ENCODE data around the gene KCND3.

DNA sequence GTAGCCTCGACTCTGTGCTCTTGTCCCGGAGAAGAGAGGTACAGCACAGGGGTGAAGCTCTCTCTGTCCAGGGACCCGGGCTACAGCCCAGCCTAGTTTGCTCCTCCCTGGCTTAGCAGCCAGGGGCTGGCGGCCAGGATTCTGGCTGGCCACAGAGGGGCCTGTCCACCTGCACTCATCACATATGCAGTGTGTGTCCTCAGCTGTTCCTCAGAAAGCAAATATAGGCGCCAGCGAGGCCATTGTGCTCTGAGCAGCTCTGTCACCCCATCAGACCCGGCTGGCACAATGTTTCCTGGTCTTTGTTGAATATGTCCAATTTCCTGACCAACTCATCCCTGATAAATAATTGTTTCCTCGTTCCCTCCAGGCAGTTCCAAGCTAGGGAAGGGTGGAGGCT is 28.5 kb downstream of the KCND3 start:
- TF ChIP-seq, protein P1, sequence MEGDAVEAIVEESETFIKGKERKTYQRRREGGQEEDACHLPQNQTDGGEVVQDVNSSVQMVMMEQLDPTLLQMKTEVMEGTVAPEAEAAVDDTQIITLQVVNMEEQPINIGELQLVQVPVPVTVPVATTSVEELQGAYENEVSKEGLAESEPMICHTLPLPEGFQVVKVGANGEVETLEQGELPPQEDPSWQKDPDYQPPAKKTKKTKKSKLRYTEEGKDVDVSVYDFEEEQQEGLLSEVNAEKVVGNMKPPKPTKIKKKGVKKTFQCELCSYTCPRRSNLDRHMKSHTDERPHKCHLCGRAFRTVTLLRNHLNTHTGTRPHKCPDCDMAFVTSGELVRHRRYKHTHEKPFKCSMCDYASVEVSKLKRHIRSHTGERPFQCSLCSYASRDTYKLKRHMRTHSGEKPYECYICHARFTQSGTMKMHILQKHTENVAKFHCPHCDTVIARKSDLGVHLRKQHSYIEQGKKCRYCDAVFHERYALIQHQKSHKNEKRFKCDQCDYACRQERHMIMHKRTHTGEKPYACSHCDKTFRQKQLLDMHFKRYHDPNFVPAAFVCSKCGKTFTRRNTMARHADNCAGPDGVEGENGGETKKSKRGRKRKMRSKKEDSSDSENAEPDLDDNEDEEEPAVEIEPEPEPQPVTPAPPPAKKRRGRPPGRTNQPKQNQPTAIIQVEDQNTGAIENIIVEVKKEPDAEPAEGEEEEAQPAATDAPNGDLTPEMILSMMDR (conservative IDR thresholded peaks at IDR 0.05; ENCODE audit: low read depth in 2 of 2), result no peak
- no peak for TF ChIP-seq NANOG (IDR thresholded peaks at IDR 0.05; ENCODE audit: borderline replicate concordance)
- no peak for TF ChIP-seq EZH2 (IDR thresholded peaks at IDR 0.05; ENCODE audit: low read depth, unreplicated experiment)
- TF ChIP-seq, protein P2, sequence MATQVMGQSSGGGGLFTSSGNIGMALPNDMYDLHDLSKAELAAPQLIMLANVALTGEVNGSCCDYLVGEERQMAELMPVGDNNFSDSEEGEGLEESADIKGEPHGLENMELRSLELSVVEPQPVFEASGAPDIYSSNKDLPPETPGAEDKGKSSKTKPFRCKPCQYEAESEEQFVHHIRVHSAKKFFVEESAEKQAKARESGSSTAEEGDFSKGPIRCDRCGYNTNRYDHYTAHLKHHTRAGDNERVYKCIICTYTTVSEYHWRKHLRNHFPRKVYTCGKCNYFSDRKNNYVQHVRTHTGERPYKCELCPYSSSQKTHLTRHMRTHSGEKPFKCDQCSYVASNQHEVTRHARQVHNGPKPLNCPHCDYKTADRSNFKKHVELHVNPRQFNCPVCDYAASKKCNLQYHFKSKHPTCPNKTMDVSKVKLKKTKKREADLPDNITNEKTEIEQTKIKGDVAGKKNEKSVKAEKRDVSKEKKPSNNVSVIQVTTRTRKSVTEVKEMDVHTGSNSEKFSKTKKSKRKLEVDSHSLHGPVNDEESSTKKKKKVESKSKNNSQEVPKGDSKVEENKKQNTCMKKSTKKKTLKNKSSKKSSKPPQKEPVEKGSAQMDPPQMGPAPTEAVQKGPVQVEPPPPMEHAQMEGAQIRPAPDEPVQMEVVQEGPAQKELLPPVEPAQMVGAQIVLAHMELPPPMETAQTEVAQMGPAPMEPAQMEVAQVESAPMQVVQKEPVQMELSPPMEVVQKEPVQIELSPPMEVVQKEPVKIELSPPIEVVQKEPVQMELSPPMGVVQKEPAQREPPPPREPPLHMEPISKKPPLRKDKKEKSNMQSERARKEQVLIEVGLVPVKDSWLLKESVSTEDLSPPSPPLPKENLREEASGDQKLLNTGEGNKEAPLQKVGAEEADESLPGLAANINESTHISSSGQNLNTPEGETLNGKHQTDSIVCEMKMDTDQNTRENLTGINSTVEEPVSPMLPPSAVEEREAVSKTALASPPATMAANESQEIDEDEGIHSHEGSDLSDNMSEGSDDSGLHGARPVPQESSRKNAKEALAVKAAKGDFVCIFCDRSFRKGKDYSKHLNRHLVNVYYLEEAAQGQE (IDR thresholded peaks at IDR 0.05; ENCODE audit: unreplicated experiment), result no peak
- no peak for TF ChIP-seq ZNF114 (CRISPR knock-in tag; IDR thresholded peaks at IDR 0.05)
- no peak for TF ChIP-seq EZH2phosphoT487 (IDR thresholded peaks at IDR 0.05; ENCODE audit: unreplicated experiment)
